H1 (cell line): Measurements from ENCODE around the gene MRE11.

Experiments
- ATF2 ChIP-seq: IDR thresholded peaks from 2 replicates; pipeline ENCODE4 v1.6.1; 2012; ENCODE audit warnings: low read length, inconsistent platforms
- BRCA1 ChIP-seq: IDR thresholded peaks from 2 replicates; pipeline ENCODE4 v1.6.1; 2012; ENCODE audit warnings: low read depth, low read length, improper control_type of control experiment
- HDAC2 ChIP-seq, 2 experiments: fragments of 300-600 bp in 1 of 2; sonication (generic) in 1 of 2; IDR thresholded peaks; 2 replicates each; pipeline ENCODE4 v1.6.1; 2011 to 2012; ENCODE audit warnings: low read depth in 2 of 2, low read length in 2 of 2, mild to moderate bottlenecking in 2 of 2, moderate library complexity in 2 of 2, borderline replicate concordance in 1 of 2, inconsistent platforms in 1 of 2
- NRF1 ChIP-seq: IDR thresholded peaks from 2 replicates; pipeline ENCODE4 v1.6.1; 2011; ENCODE audit warnings: mild to moderate bottlenecking, low read depth, low read length, improper control_type of control experiment
- POLR2A ChIP-seq, 2 experiments: IDR thresholded peaks; 1 replicate in 1 of 2; 2 replicates in 1 of 2; pipeline ENCODE4 v1.6.1; 2011; ENCODE audit warnings: low read depth in 2 of 2, low read length in 2 of 2, mild to moderate bottlenecking in 2 of 2; ENCODE audit errors: control extremely low read depth in 1 of 2
- POLR2AphosphoS5 ChIP-seq: IDR thresholded peaks from 2 replicates; pipeline ENCODE4 v1.6.1; 2011; ENCODE audit warnings: low read depth, low read length
- SP1 ChIP-seq: IDR thresholded peaks from 2 replicates; pipeline ENCODE4 v1.6.1; 2011; ENCODE audit warnings: low read depth, low read length
- YY1 ChIP-seq: IDR thresholded peaks from 2 replicates; pipeline ENCODE4 v1.6.1; 2011; ENCODE audit warnings: low read depth, mild to moderate bottlenecking, low read length
- ZNF274 ChIP-seq: IDR thresholded peaks from 2 replicates; pipeline ENCODE4 v1.7.0; 2012; ENCODE audit warnings: low read length, borderline replicate concordance; ENCODE audit errors: extremely low read depth
- TF ChIP-seq, protein P1 (sequence below), 3 experiments: IDR thresholded peaks; 1 replicate in 2 of 3; 2 replicates in 1 of 3; pipeline versions ENCODE4 v1.5.1 to v1.6.1; 2011; ENCODE audit warnings: low read length in 3 of 3, mild to moderate bottlenecking in 3 of 3, inconsistent platforms in 2 of 3, low read depth in 1 of 3, moderate library complexity in 1 of 3; ENCODE audit not compliant: insufficient read depth in 1 of 3; ENCODE audit errors: control extremely low read depth in 1 of 3

DNA sequence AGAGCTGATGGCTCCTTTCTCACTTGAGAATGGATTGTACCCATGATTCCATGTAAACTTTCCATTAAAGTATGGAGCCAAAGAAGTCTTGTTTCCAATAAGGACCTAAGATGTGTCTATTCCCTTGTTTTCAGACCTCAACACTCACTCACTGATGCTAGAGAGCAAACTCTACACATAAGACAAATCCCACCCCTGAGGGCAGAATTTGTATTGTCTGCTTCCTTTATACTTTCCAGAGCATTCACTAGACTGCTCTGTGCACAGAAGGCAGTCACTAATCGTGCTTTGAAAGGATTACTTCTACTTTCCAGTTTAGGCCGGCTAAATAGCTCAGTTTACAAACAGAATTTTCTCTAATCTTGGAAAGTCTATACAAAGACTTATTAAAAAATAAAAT lies 6.5 kb upstream of the MRE11 start:
- TF ChIP-seq HDAC2 (IDR thresholded peaks at IDR 0.05; ENCODE audit: borderline replicate concordance in 1 of 2, low read depth in 2 of 2, low read length in 2 of 2): no peak
- TF ChIP-seq POLR2AphosphoS5: no peak
- TF ChIP-seq SP1: no peak
- TF ChIP-seq, protein P1, sequence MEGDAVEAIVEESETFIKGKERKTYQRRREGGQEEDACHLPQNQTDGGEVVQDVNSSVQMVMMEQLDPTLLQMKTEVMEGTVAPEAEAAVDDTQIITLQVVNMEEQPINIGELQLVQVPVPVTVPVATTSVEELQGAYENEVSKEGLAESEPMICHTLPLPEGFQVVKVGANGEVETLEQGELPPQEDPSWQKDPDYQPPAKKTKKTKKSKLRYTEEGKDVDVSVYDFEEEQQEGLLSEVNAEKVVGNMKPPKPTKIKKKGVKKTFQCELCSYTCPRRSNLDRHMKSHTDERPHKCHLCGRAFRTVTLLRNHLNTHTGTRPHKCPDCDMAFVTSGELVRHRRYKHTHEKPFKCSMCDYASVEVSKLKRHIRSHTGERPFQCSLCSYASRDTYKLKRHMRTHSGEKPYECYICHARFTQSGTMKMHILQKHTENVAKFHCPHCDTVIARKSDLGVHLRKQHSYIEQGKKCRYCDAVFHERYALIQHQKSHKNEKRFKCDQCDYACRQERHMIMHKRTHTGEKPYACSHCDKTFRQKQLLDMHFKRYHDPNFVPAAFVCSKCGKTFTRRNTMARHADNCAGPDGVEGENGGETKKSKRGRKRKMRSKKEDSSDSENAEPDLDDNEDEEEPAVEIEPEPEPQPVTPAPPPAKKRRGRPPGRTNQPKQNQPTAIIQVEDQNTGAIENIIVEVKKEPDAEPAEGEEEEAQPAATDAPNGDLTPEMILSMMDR (IDR thresholded peaks at IDR 0.05; ENCODE audit: control extremely low read depth in 1 of 3, insufficient read depth in 1 of 3, low read depth in 1 of 3, low read length in 3 of 3): no peak
- TF ChIP-seq ATF2: no peak
- TF ChIP-seq YY1: no peak
- no peak for TF ChIP-seq NRF1
- no peak for TF ChIP-seq POLR2A (IDR thresholded peaks at IDR 0.05; ENCODE audit: control extremely low read depth in 1 of 2, low read depth in 2 of 2, low read length in 2 of 2)
- TF ChIP-seq BRCA1: no peak
- TF ChIP-seq ZNF274: no peak
